ENCODE results near the gene TFAP2B.
A peak's percentile ranks its signal among the peaks of the same experiment; 100 is the strongest.

DNA sequence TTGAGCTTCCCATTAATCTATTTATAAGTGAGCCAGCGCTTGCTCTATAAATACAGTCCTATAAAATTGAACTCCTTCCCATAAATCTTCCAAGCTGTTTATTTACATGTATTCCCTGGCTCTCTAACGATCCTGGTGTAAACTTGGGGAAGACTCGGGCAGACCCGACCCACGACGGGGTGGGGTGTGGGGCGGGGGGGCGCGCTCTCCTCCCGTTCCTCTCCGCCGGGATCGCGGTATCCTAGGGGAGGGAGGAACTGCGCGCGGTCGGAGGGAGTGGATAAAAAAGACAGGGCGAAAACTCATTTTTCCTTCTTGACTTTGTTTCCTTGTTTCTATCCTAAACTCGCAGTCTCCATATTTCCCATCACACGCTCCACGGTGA lies 31.1 kb downstream of the TFAP2B start:
- TF ChIP-seq, protein P1, sequence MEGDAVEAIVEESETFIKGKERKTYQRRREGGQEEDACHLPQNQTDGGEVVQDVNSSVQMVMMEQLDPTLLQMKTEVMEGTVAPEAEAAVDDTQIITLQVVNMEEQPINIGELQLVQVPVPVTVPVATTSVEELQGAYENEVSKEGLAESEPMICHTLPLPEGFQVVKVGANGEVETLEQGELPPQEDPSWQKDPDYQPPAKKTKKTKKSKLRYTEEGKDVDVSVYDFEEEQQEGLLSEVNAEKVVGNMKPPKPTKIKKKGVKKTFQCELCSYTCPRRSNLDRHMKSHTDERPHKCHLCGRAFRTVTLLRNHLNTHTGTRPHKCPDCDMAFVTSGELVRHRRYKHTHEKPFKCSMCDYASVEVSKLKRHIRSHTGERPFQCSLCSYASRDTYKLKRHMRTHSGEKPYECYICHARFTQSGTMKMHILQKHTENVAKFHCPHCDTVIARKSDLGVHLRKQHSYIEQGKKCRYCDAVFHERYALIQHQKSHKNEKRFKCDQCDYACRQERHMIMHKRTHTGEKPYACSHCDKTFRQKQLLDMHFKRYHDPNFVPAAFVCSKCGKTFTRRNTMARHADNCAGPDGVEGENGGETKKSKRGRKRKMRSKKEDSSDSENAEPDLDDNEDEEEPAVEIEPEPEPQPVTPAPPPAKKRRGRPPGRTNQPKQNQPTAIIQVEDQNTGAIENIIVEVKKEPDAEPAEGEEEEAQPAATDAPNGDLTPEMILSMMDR (IDR thresholded peaks at IDR 0.05), result no peak
- TF ChIP-seq EZH2 (IDR thresholded peaks at IDR 0.05), result peak; percentile 79
- peak; percentile 70 for TF ChIP-seq EZH2phosphoT487 (IDR thresholded peaks at IDR 0.05)

All from neural progenitor cell (in vitro differentiated cells).